Globus pallidus (tissue), 1 donor: ENCODE measurements around the gene YES1.

Experiments
- DNase-seq: peaks from one replicate; pipeline ENCODE4 v3.0.0-alpha.2; 2015; ENCODE audit warnings: low spot score

YES1 gene

GRCh38 chr18:725646-726045 lies 86.4 kb downstream of the YES1 start:
- no peak for DNase-seq

- DNase-seq: no peak
Measured at GRCh38 chr18:723541-724080, 88.4 kb downstream of the YES1 start.

DNA sequence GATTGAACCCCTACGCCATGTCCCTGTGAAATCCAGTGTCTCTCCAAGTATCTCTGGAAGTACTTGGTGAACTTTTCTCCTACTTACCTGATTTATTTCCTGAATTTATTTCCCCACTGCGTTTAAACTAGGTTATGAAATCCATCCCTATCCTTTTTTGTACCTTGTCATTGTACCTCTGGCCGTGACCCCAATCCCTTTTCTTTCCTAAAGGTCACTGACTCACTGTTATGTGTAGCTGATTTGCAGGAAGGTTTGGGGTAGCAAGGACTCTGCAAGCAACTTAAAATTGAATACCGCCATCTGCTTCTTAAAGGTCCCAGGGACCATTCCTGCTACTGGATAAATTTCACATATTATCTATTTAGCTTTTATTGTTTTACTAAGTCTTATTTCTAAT lies 95.0 kb downstream of the YES1 start:
- DNase-seq: no peak

- no peak for DNase-seq
Measured at GRCh38 chr18:715626-716025, 96.4 kb downstream of the YES1 start.

GRCh38 chr18:713135-713490 lies 98.9 kb downstream of the YES1 start:
- no peak for DNase-seq

GRCh38 chr18:712401-713134 lies 99.5 kb downstream of the YES1 start, which contains the start of gene ENOSF1:
Gene ENOSF1 (minus strand): TSS chr18:712630. CDS start chr18:712587, 43 bp downstream.
- DNase-seq: peak; percentile 66

DNA sequence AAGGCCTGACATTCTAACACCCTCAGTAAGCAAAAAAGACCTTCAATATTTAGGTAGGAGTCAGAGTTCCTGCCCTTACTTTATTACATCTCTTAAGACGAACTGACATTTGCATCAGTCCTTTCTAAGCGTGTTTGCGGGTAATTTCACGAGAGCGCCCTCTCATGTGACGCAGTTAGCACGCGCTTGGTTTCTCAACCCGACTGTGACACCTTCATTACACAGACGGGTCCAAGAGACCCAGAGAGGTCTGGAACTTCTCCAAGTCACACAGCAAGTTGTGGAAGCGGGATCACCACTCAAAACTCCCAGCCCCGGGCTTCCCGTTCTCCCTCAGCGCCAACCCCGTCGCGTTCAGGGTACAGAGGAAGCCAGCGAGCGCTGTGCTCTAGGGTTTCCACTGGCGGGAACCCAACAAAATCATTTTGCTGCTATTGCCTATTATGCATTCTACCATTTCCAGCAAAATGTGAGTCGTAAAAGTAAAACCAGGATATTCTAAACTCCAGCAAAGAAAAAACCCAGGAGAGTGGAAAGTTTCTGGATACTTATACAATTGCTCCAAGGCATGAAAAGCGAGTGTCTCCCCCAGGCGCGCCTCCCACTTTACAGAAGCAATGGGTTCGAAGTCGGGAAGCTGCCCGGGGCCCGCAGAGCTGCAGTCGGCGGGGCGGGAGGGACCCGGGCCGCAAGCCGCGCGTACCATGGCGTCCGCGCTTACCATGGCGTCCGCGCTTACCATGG lies 100.2 kb downstream of the YES1 start:
- peak; percentile 86 for DNase-seq

GRCh38 chr18:711310-711656 lies 100.8 kb downstream of the YES1 start:
- no peak for DNase-seq

GRCh38 chr18:710418-711300 lies 101.4 kb downstream of the YES1 start:
- no peak for DNase-seq

DNA sequence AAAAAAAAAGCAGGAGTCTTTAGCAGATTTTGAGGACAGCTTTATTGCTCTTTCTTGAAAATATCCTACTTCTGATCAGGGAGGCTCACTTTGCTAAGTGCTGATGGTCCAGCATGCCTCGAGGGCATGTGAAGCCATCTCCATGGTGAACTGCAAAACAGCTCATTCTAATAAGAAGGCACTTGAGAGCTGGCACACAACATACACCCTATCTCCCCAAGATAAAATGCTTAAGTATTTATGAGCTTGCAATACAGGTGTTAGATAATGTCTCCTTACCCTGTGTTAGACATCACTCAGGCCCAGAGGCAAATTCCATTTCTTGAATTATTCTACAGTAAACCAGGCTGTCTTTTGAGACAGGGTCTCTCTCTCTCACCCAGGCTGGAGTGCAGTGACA lies 102.3 kb downstream of the YES1 start:
- DNase-seq: no peak

GRCh38 chr18:708096-708495 lies 103.9 kb downstream of the YES1 start:
- DNase-seq: no peak

GRCh38 chr18:706405-706804 lies 105.6 kb downstream of the YES1 start:
- DNase-seq: peak; percentile 60

- no peak for DNase-seq
Measured at GRCh38 chr18:703213-703967, 108.7 kb downstream of the YES1 start.

GRCh38 chr18:697800-698199 lies 114.2 kb downstream of the YES1 start:
- DNase-seq: no peak

DNA sequence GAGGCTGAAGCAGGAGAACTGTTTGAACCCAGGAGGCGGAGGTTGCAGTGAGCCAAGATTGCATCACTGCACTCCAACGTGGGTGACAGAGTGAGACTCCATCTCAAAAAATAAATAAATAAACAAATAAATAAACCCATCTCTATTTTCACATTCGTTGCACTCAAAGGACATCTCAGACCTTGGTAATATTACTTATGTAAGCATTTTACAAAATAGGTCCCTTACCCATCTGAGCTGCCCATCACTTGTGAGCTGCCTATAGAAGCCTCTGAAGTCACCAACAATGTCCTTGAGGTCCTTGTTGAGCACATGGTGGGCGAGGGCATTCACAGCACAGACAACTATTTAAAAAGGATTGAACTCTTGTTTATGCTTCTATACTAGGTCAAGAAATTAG lies 115.0 kb downstream of the YES1 start:
- no peak for DNase-seq

- no peak for DNase-seq
Measured at GRCh38 chr18:693466-694187, 118.4 kb downstream of the YES1 start.

DNA sequence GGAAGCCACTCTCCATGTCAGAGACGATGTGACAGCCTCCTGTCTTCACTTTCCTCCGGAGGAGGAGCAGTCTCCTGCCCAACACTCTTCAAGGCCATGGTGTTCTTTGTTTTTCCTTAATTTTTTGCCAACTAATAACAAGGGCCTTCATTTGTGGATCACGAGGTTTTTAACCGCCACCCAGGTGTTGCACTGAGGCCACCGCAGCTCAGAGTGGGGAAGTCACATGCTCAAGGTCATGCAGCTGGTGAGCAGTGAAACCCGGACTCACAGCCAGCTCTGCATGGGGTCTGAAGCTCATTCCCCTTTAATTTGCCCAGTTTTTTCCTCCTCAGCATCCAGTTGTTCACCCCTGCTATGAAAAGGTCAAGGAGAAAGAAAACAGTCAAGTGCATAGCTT lies 119.2 kb downstream of the YES1 start:
- DNase-seq: no peak

GRCh38 chr18:688323-688722 lies 123.7 kb downstream of the YES1 start:
- DNase-seq: no peak

- DNase-seq: peak; percentile 38
Measured at GRCh38 chr18:686339-687111, 125.5 kb downstream of the YES1 start.

DNA sequence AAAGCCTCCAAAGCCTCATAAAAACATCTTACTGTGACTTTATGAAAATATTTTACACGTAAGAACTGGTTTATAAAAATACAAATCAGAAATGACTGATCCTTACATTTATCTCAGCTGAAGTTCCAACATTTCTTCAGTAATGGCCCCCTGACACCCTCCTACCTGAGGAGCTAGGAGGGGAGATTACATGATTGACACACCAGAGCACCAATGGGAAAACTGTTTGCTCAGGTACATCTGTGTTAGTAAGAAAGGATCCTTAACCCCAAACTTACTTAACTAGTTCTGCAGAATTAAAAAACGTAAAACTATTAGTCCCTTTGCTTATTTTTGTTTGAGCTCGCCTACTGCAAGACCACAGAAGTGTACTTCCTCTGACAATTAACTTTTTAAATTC lies 126.6 kb downstream of the YES1 start:
- no peak for DNase-seq
